H1 (cell line): ENCODE results near the gene ITPKB. TPM values are rescaled to one million over a fixed set of nuclear protein-coding genes. Genes with fewer than 3 reads are reported as not detected.

ENCODE experiments used
- CTCF ChIA-PET: fragments of 300-600 bp; sonication (Branson Sonifier 250); formaldehyde crosslinking; loops from one replicate; lab custom pipeline; 2021; ENCODE audit not compliant: partially characterized antibody; lab: Charles Lee
- POLR2A ChIA-PET: fragments of 300-600 bp; sonication (Branson Sonifier 250); formaldehyde crosslinking; loops from one replicate; lab custom pipeline; 2021; ENCODE audit warnings: inconsistent platforms; ENCODE audit not compliant: partially characterized antibody; lab: Charles Lee
- DNase-seq, 2 experiments: peaks; one replicate each; pipeline versions ENCODE4 v3.0.0 to v3.0.0-alpha.2; 2010 to 2022; ENCODE audit warnings: low spot score in 2 of 2, low read depth in 1 of 2, mixed read lengths in 1 of 2
- FAIRE-seq: peaks from 2 replicates; lab custom pipeline; 2011; peaks lifted over from hg19 to GRCh38; lab: Jason Lieb, UNC
- H2AFZ ChIP-seq: 2 replicates; pipeline ENCODE4 v1.8.1; 2012; ENCODE audit warnings: low read length, inconsistent platforms
- H2AK5ac ChIP-seq: 2 replicates; pipeline ENCODE4 v1.6.1; 2013; ENCODE audit warnings: low read depth, low read length
- H2BK120ac ChIP-seq: replicated peaks from 2 replicates; pipeline ENCODE3; 2013; ENCODE audit warnings: low read depth, low read length, inconsistent platforms
- H2BK12ac ChIP-seq: 2 replicates; pipeline ENCODE4 v1.6.1; 2013; ENCODE audit warnings: low read depth, low read length
- H2BK15ac ChIP-seq: 2 replicates; pipeline ENCODE4 v1.6.1; 2013; ENCODE audit warnings: low read length
- H2BK20ac ChIP-seq: 2 replicates; pipeline ENCODE4 v1.6.1; 2013; ENCODE audit warnings: low read length
- H2BK5ac ChIP-seq: 2 replicates; pipeline ENCODE4 v1.6.1; 2013; ENCODE audit warnings: low read depth, low read length
- H3K14ac ChIP-seq: 2 replicates; pipeline ENCODE4 v1.6.1; 2013; ENCODE audit warnings: inconsistent platforms; ENCODE audit not compliant: insufficient read length
- H3K18ac ChIP-seq: 2 replicates; pipeline ENCODE4 v1.6.1; 2013; ENCODE audit warnings: low read length; ENCODE audit errors: extremely low read depth
- H3K23ac ChIP-seq: 2 replicates; pipeline ENCODE4 v1.6.1; 2013; ENCODE audit warnings: inconsistent platforms; ENCODE audit not compliant: insufficient read length
- H3K23me2 ChIP-seq: 2 replicates; pipeline ENCODE4 v1.6.1; 2013; ENCODE audit warnings: low read depth, low read length
- H3K27ac ChIP-seq: 2 replicates; pipeline ENCODE4 v1.6.1; 2011; ENCODE audit warnings: low read depth, low read length, inconsistent platforms
- H3K27me3 ChIP-seq, 4 experiments: replicated peaks in 1 of 4; 1 replicate in 1 of 4; 2 replicates in 3 of 4; pipeline versions ENCODE4 v1.6.1 to v1.8.1; 2011 to 2013; ENCODE audit warnings: low read length in 3 of 4, mild to moderate bottlenecking in 3 of 4, inconsistent platforms in 2 of 4, mixed read lengths in 2 of 4, moderate library complexity in 1 of 4; ENCODE audit not compliant: control insufficient read depth in 3 of 4, insufficient read depth in 3 of 4; ENCODE audit errors: extremely low read depth in 1 of 4
- H3K36me3 ChIP-seq, 4 experiments: 2 replicates each; pipeline versions ENCODE4 v1.6.1 to v1.8.1; 2011 to 2013; ENCODE audit warnings: mild to moderate bottlenecking in 4 of 4, low read length in 3 of 4, moderate library complexity in 2 of 4, control low read depth in 1 of 4, inconsistent platforms in 1 of 4; ENCODE audit not compliant: insufficient read depth in 4 of 4, control insufficient read depth in 2 of 4
- H3K4ac ChIP-seq: replicated peaks from 2 replicates; pipeline ENCODE3; 2013; ENCODE audit warnings: low read length, low read depth, mixed read lengths, inconsistent platforms; ENCODE audit not compliant: insufficient read length
- H3K4me1 ChIP-seq, 4 experiments: replicated peaks in 1 of 4; 1 replicate in 1 of 4; 2 replicates in 3 of 4; pipeline versions ENCODE4 v1.6.1 to v1.8.1; 2011 to 2013; ENCODE audit warnings: low read length in 3 of 4, inconsistent platforms in 2 of 4, mixed read lengths in 1 of 4; ENCODE audit not compliant: insufficient read depth in 4 of 4, control insufficient read depth in 3 of 4
- H3K4me2 ChIP-seq, 2 experiments: 2 replicates each; pipeline versions ENCODE4 v1.6.1 to v1.8.1; 2011 to 2013; ENCODE audit warnings: low read depth in 2 of 2, low read length in 2 of 2, control low read depth in 1 of 2, inconsistent platforms in 1 of 2, mild to moderate bottlenecking in 1 of 2; ENCODE audit not compliant: insufficient read depth in 1 of 2
- H3K4me3 ChIP-seq, 4 experiments: fragments of 200-600, 300-600 bp in 1 of 4; sonication (generic), shearing (Covaris generic), sonication (Bioruptor Twin) in 1 of 4; 2 replicates each; pipeline versions ENCODE4 v1.5.1 to v1.8.1; 2011 to 2016; ENCODE audit warnings: low read length in 4 of 4, low read depth in 3 of 4, control low read depth in 2 of 4, inconsistent platforms in 2 of 4, mild to moderate bottlenecking in 2 of 4, mixed read lengths in 1 of 4, moderate library complexity in 1 of 4; ENCODE audit not compliant: insufficient read depth in 2 of 4; ENCODE audit errors: extremely low read depth in 1 of 4
- H3K56ac ChIP-seq: replicated peaks from 2 replicates; pipeline ENCODE3; 2013; ENCODE audit warnings: low read depth, mild to moderate bottlenecking, mixed read lengths, low read length, inconsistent platforms; ENCODE audit not compliant: insufficient read length
- H3K79me1 ChIP-seq: 2 replicates; pipeline ENCODE4 v1.6.1; 2013; ENCODE audit warnings: low read depth, low read length, control low read depth
- H3K79me2 ChIP-seq, 2 experiments: 2 replicates each; pipeline versions ENCODE4 v1.6.1 to v1.8.1; 2012 to 2013; ENCODE audit warnings: low read length in 2 of 2, mild to moderate bottlenecking in 2 of 2, inconsistent platforms in 1 of 2; ENCODE audit not compliant: insufficient read depth in 2 of 2, control insufficient read depth in 1 of 2
- H3K9ac ChIP-seq, 4 experiments: replicated peaks in 1 of 4; 1 replicate in 1 of 4; 2 replicates in 3 of 4; pipeline versions ENCODE4 v1.6.1 to v1.8.1; 2011 to 2013; ENCODE audit warnings: low read depth in 3 of 4, low read length in 3 of 4, control low read depth in 2 of 4, mild to moderate bottlenecking in 2 of 4, moderate library complexity in 2 of 4, inconsistent platforms in 1 of 4; ENCODE audit errors: extremely low read depth in 1 of 4
- H3K9me3 ChIP-seq, 2 experiments: 2 replicates each; pipeline versions ENCODE4 v1.6.1 to v1.8.1; 2012 to 2013; ENCODE audit warnings: mild to moderate bottlenecking in 2 of 2, moderate library complexity in 2 of 2, control low read depth in 1 of 2, inconsistent platforms in 1 of 2, low read depth in 1 of 2, low read length in 1 of 2, mixed read lengths in 1 of 2; ENCODE audit not compliant: insufficient read depth in 2 of 2
- H4K20me1 ChIP-seq, 2 experiments: replicated peaks in 1 of 2; 2 replicates each; pipeline versions ENCODE3 to v1.8.1; 2011 to 2013; ENCODE audit warnings: inconsistent platforms in 2 of 2, low read length in 2 of 2, mild to moderate bottlenecking in 1 of 2; ENCODE audit not compliant: insufficient read depth in 2 of 2, control insufficient read depth in 1 of 2
- H4K5ac ChIP-seq: 2 replicates; pipeline ENCODE4 v1.6.1; 2013; ENCODE audit warnings: low read length, low read depth, mixed read lengths, inconsistent platforms; ENCODE audit not compliant: insufficient read length
- H4K8ac ChIP-seq: 2 replicates; pipeline ENCODE4 v1.8.0; 2013; ENCODE audit warnings: mild to moderate bottlenecking, moderate library complexity, low read length, inconsistent platforms; ENCODE audit not compliant: insufficient read depth; ENCODE audit errors: extremely low read depth
- H4K91ac ChIP-seq: replicated peaks from 2 replicates; pipeline ENCODE3; 2013; ENCODE audit warnings: low read length, mixed read lengths, inconsistent platforms; ENCODE audit not compliant: insufficient read length
- BRCA1 ChIP-seq: IDR thresholded peaks from 2 replicates; pipeline ENCODE4 v1.6.1; 2012; ENCODE audit warnings: low read depth, low read length, improper control_type of control experiment
- CEBPB ChIP-seq: IDR thresholded peaks from 2 replicates; pipeline ENCODE4 v1.6.1; 2012; ENCODE audit warnings: low read depth, low read length
- EGR1 ChIP-seq: IDR thresholded peaks from 2 replicates; pipeline ENCODE4 v1.6.1; 2011; ENCODE audit warnings: low read depth, low read length, borderline replicate concordance
- HDAC2 ChIP-seq, 2 experiments: fragments of 300-600 bp in 1 of 2; sonication (generic) in 1 of 2; IDR thresholded peaks; 2 replicates each; pipeline ENCODE4 v1.6.1; 2011 to 2012; ENCODE audit warnings: low read depth in 2 of 2, low read length in 2 of 2, mild to moderate bottlenecking in 2 of 2, moderate library complexity in 2 of 2, borderline replicate concordance in 1 of 2, inconsistent platforms in 1 of 2
- HDAC6 ChIP-seq: IDR thresholded peaks from one replicate; pipeline ENCODE4 v1.7.1; 2012; ENCODE audit warnings: low read depth, mild to moderate bottlenecking, inconsistent platforms, low read length, moderate library complexity
- MAFK ChIP-seq: IDR thresholded peaks from 2 replicates; pipeline ENCODE4 v1.6.1; 2012; ENCODE audit warnings: low read depth, mild to moderate bottlenecking, improper control_type of control experiment, low read length
- PHF8 ChIP-seq: fragments of 200-600 bp; sonication (generic); conservative IDR thresholded peaks from 2 replicates; pipeline ENCODE4 v1.7.1; 2012; ENCODE audit warnings: low read depth, mild to moderate bottlenecking, inconsistent platforms, low read length, moderate library complexity
- RFX5 ChIP-seq: IDR thresholded peaks from 2 replicates; pipeline ENCODE4 v1.6.1; 2011; ENCODE audit warnings: low read depth, low read length, improper control_type of control experiment, borderline replicate concordance
- SAP30 ChIP-seq: fragments of 300-600 bp; sonication (generic); IDR thresholded peaks from 2 replicates; pipeline ENCODE4 v1.7.1; 2012; ENCODE audit warnings: low read length, moderate library complexity, mild to moderate bottlenecking, inconsistent platforms; ENCODE audit not compliant: insufficient read depth, insufficient replicate concordance
- SP4 ChIP-seq: IDR thresholded peaks from 2 replicates; pipeline ENCODE4 v1.6.1; 2012; ENCODE audit warnings: low read length, inconsistent platforms
- WGBS, 2 experiments: shearing (Covaris generic) in 1 of 2; methylation state at CpG; one replicate each; pipeline versions ENCODE4 v1.1.6 to v1.1.7; 2013 to 2015; ENCODE audit warnings: low lambda C conversion rate in 2 of 2, mixed read lengths in 2 of 2, inconsistent platforms in 1 of 2, low coverage in 1 of 2, missing lambda C conversion rate in 1 of 2; ENCODE audit not compliant: insufficient replicate concordance in 2 of 2, insufficient coverage in 1 of 2, insufficient read length in 1 of 2; ENCODE audit errors: extremely low coverage in 1 of 2, missing lambda C conversion rate in 1 of 2; 5-methylcytosine and 5-hydroxymethylcytosine counted together
- polyA plus RNA-seq, 7 experiments: library from polyadenylated mRNA; depleted of rRNA in 3 of 7; stranded (reverse) in 5 of 7; unstranded in 2 of 7; fragments of >200 nt in 5 of 7; fragments of 200-250 nt in 2 of 7; gene quantifications; 1 replicate in 5 of 7; 2 replicates in 1 of 7; 4 replicates in 1 of 7; pipeline versions ENCODE4 v1.2.1 to v1.2.3, GENCODE V29; 2011 to 2013; ENCODE audit warnings: missing spikeins in 2 of 7, mixed read lengths in 2 of 7
- total RNA-seq: library from RNA; stranded (reverse); fragmentation: NEBNext Ultra II Directional; extraction: Animal tissue kit (Norgen Biotek cat#: 25700); gene quantifications from 2 replicates; pipeline ENCODE4 v1.2.1, GENCODE V29; 2021
- TF ChIP-seq, protein P1 (sequence below): IDR thresholded peaks from 2 replicates; pipeline ENCODE4 v1.6.1; 2011; ENCODE audit warnings: low read depth, mild to moderate bottlenecking, low read length; ENCODE audit not compliant: insufficient read depth

Gene ITPKB
- total and polyA plus RNA-seq, 2 of the 8 experiments (the other 6 are each of a cell fraction or from before 2014, with no cell fraction given): 1.7 to 4.8 TPM

DNA sequence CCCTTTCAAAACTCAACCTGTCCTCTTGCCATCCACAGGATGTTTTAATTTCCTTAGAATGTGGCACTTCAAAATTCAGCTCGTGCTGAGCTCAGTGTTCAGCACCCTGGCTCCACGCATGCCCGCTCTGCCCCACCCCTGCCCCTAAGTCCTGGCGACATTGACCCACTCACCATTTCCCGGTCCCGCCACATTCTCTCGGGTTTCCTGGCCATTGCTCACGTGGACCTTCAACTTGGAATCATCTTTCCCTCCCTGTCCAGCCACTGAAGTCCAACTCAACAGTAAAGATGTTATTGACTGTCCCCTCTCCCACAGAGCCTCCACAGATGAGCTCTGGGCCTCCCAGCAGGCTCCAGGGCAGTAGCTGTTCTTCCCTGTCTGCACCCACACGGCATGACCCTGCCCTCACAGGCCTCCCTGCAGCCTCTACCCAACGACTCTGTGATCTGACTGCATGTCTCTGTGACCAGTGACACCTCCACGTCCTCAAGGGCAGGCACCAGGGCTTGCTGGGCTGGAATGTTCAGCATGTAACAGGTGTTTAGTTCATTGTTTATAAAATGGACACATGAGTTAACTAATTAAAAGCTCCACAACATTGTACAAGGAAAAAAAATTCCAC is 53.8 kb downstream of the ITPKB start:
- H3K27me3 ChIP-seq: peaks cover 0 to 22% (median 2%) of the 10 kb centered on the region in 4 experiments; a peak in 4 of 7 replicates
- WGBS, 2 experiments: 91% methylated on average over 11 of the region's 11 CpGs; no CpG with 5 or more reads in 1 of the 2 experiments
- no peak for FAIRE-seq
- no peak for TF ChIP-seq HDAC2 (IDR thresholded peaks at IDR 0.05; ENCODE audit: borderline replicate concordance in 1 of 2, low read depth in 2 of 2, low read length in 2 of 2)
- TF ChIP-seq, protein P1, sequence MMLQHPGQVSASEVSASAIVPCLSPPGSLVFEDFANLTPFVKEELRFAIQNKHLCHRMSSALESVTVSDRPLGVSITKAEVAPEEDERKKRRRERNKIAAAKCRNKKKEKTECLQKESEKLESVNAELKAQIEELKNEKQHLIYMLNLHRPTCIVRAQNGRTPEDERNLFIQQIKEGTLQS: no peak
- no peak for TF ChIP-seq SP4
- no peak for TF ChIP-seq SAP30
- no peak for TF ChIP-seq RFX5
- TF ChIP-seq HDAC6: no peak
- no peak for TF ChIP-seq EGR1
- no peak for TF ChIP-seq MAFK
- no peak for TF ChIP-seq BRCA1
- TF ChIP-seq PHF8: no peak
- TF ChIP-seq CEBPB: no peak

More for the DNA sequence above, 53.8 kb downstream of the ITPKB start:
- Histone ChIP-seq H2BK12ac (peak overlapping the region; percentile 52), H3K23ac (no peak overlapping the region), H2AK5ac (peak overlapping the region; percentile 43; the same call in 1 of the 2 replicates), H3K4me2 (no peak overlapping the region), H3K14ac (no peak overlapping the region), H3K4me3 (no peak overlapping the region), H4K8ac (no peak overlapping the region), H4K20me1 (no peaks in the 10 kb centered on the region), H3K79me1 (no peaks in the 10 kb centered on the region), H3K4ac (peak overlapping the region; percentile 13), H3K56ac (no peak overlapping the region), H2BK20ac (no peak overlapping the region), H2BK15ac (peak overlapping the region; percentile 77; the same call in 1 of the 2 replicates), H2AFZ (no peak overlapping the region), H2BK5ac (no peak overlapping the region; the same call in 1 of the 2 replicates), H3K36me3 (no peaks in the 10 kb centered on the region), H3K9me3 (no peaks in the 10 kb centered on the region), H4K91ac (no peak overlapping the region), H3K4me1 (peaks cover 8 to 20% (median 15%) of the 10 kb centered on the region in 4 experiments; a peak in 6 of 7 replicates), H3K79me2 (no peaks in the 10 kb centered on the region), H3K9ac (no peak overlapping the region), H3K27ac (no peak overlapping the region), H3K23me2 (no peaks in the 10 kb centered on the region), H3K18ac (no peak overlapping the region), H4K5ac (no peak overlapping the region), H2BK120ac (no peak overlapping the region)
- no peak for DNase-seq
- ChIA-PET POLR2A (interaction anchor here (1.0 to 1.5 kb wide), 2 partner anchors 17 to 31 kb away, joined by 3 to 4 read pairs; no protein-coding TSS in a partner anchor), CTCF (interaction anchor here (0.5 to 1.9 kb wide), 4 partner anchors 14 to 77 kb away, joined by 3 to 8 read pairs (median 4); no protein-coding TSS in a partner anchor)
